Measurements from ENCODE around the gene NAA40. TPM values are rescaled to one million over a fixed set of nuclear protein-coding genes. Genes with fewer than 3 reads are reported as not detected.

The NAA40 gene
- total RNA-seq, 1 experiment from 2014 or later = 44.4 TPM

GRCh38 chr11:63958008-63958407 is 19.2 kb downstream of the NAA40 start:
- DNase-seq = no peak
- no peak overlapping the region for H3K18ac ChIP-seq (ENCODE audit: insufficient read length, low read depth, low read length)
- H3K23ac ChIP-seq (ENCODE audit: insufficient read length, low read depth, low read length) = no peak overlapping the region
- H3K23me2 ChIP-seq (ENCODE audit: insufficient read length, low read depth, low read length, poor library complexity, severe bottlenecking) = no peaks in the 10 kb centered on the region
- no peak overlapping the region for H3K14ac ChIP-seq (ENCODE audit: insufficient read depth, low read length)
- H2BK5ac ChIP-seq (ENCODE audit: insufficient read length, low read length) = no peak overlapping the region
- no peak overlapping the region for H3K27ac ChIP-seq (ENCODE audit: insufficient read length, low read depth, low read length)
- H2BK12ac ChIP-seq (ENCODE audit: insufficient read length, low read depth, low read length) = no peak overlapping the region
- H3K4me2 ChIP-seq (ENCODE audit: insufficient read depth, insufficient read length, low read length) = no peak overlapping the region
- no peak overlapping the region for H2BK20ac ChIP-seq (ENCODE audit: low read depth, low read length, poor library complexity, severe bottlenecking)
- H2AFZ ChIP-seq (ENCODE audit: low read length) = no peak overlapping the region
- H3K27me3 ChIP-seq (ENCODE audit: insufficient read depth, low read length) = no peaks in the 10 kb centered on the region
- no peak overlapping the region for H3K9ac ChIP-seq (ENCODE audit: extremely low read depth, insufficient read length, low read length)
- H4K8ac ChIP-seq (replicated peaks; ENCODE audit: insufficient read length, low read depth, low read length) = no peak overlapping the region
- Mint-ChIP-seq H3K9me3 (no peaks in the 10 kb centered on the region), H3K27ac (peak overlapping the region in 2 of 3 experiments; percentile 26 to 28; a peak in 2 of 7 replicates), H3K4me3 (no peak overlapping the region), H3K36me3 (ENCODE audit: insufficient read depth in 1 of 3, low read depth in 3 of 3) (peaks cover 24 to 36% (median 36%) of the 10 kb centered on the region in 3 experiments), H3K27me3 (ENCODE audit: low read depth) (no peaks in the 10 kb centered on the region), H3K4me1 (peaks cover 5 to 10% of the 10 kb centered on the region in 2 experiments)
- H3K79me2 ChIP-seq (ENCODE audit: insufficient read depth, low read length) = no peaks in the 10 kb centered on the region
- WGBS (ENCODE audit: extremely low coverage, insufficient read length, low lambda C conversion rate) = no CpG with 5 or more reads among the region's 5 CpGs
- H3K79me1 ChIP-seq (ENCODE audit: insufficient read depth, low read depth, low read length, poor library complexity, severe bottlenecking) = no peaks in the 10 kb centered on the region
- H3K4me1 ChIP-seq (ENCODE audit: insufficient read depth, low read length) = no peaks in the 10 kb centered on the region
- H3K56ac ChIP-seq (ENCODE audit: insufficient read length, low read depth, low read length) = no peak overlapping the region
- H3T11ph ChIP-seq (ENCODE audit: low read length) = no peak overlapping the region
- no peak overlapping the region for H4K91ac ChIP-seq (ENCODE audit: insufficient read length, low read depth, low read length)
- H2BK15ac ChIP-seq (ENCODE audit: low read depth, low read length) = no peak overlapping the region
- no peak overlapping the region for H4K5ac ChIP-seq (ENCODE audit: insufficient read length, low read depth, low read length)
- H2AK5ac ChIP-seq (ENCODE audit: insufficient read length, low read length) = no peak overlapping the region
- H2BK120ac ChIP-seq (ENCODE audit: low read depth, low read length, poor library complexity, severe bottlenecking) = no peak overlapping the region
- no peaks in the 10 kb centered on the region for H4K20me1 ChIP-seq (ENCODE audit: control insufficient read depth, insufficient read depth, insufficient read length)
- H3K4ac ChIP-seq (ENCODE audit: low read depth, low read length) = no peak overlapping the region
- no peaks in the 10 kb centered on the region for H3K9me3 ChIP-seq (ENCODE audit: control insufficient read depth, low read depth, low read length)
- TF ChIP-seq CTCF (conservative IDR thresholded peaks at IDR 0.05) = no peak

Data from H9 (cell line).